ENCODE measurements around the gene GDNF. TPM values are rescaled to one million over a fixed set of nuclear protein-coding genes. Genes with fewer than 3 reads are reported as not detected.

GDNF gene
- total RNA-seq, 3 donors from 2014 or later (not counting 1 experiment from before 2014, with no cell fraction given) = not detected

- no peaks in the 10 kb centered on the region for H3K36me3 ChIP-seq (ENCODE audit: control insufficient read depth, insufficient read depth, low read length)
- Mint-ChIP-seq H3K36me3 (no peaks in the 10 kb centered on the region), H3K4me3 (no peak overlapping the region), H3K27me3 (ENCODE audit: low read depth in 2 of 2) (peaks cover 11 to 22% of the 10 kb centered on the region in 2 donors), H3K27ac (no peak overlapping the region), H3K9me3 (peaks cover 0 to 3% of the 10 kb centered on the region in 2 donors), H3K4me1 (no peaks in the 10 kb centered on the region)
- DNase-seq (no peak), ATAC-seq (no peak)
- H3K4me1 ChIP-seq (ENCODE audit: control insufficient read depth, insufficient read depth, low read length) = no peaks in the 10 kb centered on the region
- H3K27me3 ChIP-seq (ENCODE audit: control insufficient read depth, insufficient read depth, low read length) = peaks cover under 1% of the 10 kb centered on the region
- TF ChIP-seq CTCF (IDR thresholded peaks at IDR 0.05) = no peak
- 94% methylated on average over 3 of the region's 4 CpGs for WGBS (ENCODE audit: insufficient coverage)
- no peaks in the 10 kb centered on the region for H3K9me3 ChIP-seq (ENCODE audit: control insufficient read depth, insufficient read depth, low read length)
- intact Hi-C loops (cut with micrococcal nuclease) = no loop called here
- no peak overlapping the region for H3K27ac ChIP-seq (ENCODE audit: low read length)
- H3K4me3 ChIP-seq (ENCODE audit: low read length) = no peak overlapping the region
These were observed 11.5 kb upstream of the GDNF start for GRCh38 chr5:37851305-37851704.

- no peak for DNase-seq
- ATAC-seq = no peak
- H3K9me3 Mint-ChIP-seq = peaks cover 0 to 3% of the 10 kb centered on the region in 2 donors
These were observed 10.5 kb upstream of the GDNF start for GRCh38 chr5:37850226-37850865.

DNA sequence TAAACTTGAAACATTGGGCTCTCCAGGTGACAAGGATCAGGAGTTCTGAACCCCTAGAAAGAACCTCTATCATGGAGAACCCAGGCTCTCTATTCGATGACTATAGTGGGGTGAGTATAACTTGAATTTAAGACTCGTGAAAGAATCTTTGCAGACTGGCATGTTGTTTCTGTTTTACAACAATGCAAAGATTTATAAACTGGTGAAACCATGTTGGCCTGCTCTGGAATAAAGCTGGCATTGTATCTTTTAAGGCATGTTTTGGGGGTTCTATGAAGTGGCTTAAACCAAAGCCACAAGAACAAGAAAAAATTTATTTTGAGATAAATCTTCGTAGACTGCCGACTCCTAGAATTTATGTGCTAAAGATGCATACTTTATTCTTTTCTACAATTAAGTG lies 9.8 kb upstream of the GDNF start:
- Mint-ChIP-seq H3K4me1 (no peaks in the 10 kb centered on the region), H3K27me3 (ENCODE audit: low read depth in 2 of 2) (peaks cover 17 to 30% of the 10 kb centered on the region in 2 donors), H3K9me3 (peaks cover 0 to 3% of the 10 kb centered on the region in 2 donors), H3K36me3 (no peaks in the 10 kb centered on the region), H3K4me3 (no peak overlapping the region), H3K27ac (no peak overlapping the region)
- DNase-seq = no peak
- H3K27ac ChIP-seq (ENCODE audit: low read length) = no peak overlapping the region
- 82% methylated on average over 2 of the region's 4 CpGs for WGBS (ENCODE audit: insufficient coverage)
- H3K4me3 ChIP-seq (ENCODE audit: low read length) = no peak overlapping the region
- no peak for TF ChIP-seq CTCF (IDR thresholded peaks at IDR 0.05)
- no peak for ATAC-seq
- H3K27me3 ChIP-seq (ENCODE audit: control insufficient read depth, insufficient read depth, low read length) = peaks cover 3% of the 10 kb centered on the region
- no peaks in the 10 kb centered on the region for H3K4me1 ChIP-seq (ENCODE audit: control insufficient read depth, insufficient read depth, low read length)
- intact Hi-C loops (cut with micrococcal nuclease) = no loop called here
- H3K36me3 ChIP-seq (ENCODE audit: control insufficient read depth, insufficient read depth, low read length) = no peaks in the 10 kb centered on the region
- H3K9me3 ChIP-seq (ENCODE audit: control insufficient read depth, insufficient read depth, low read length) = no peaks in the 10 kb centered on the region

More at GRCh38 chr5:37850226-37850865, 10.5 kb upstream of the GDNF start:
- Histone ChIP-seq H3K27me3 (ENCODE audit: control insufficient read depth, insufficient read depth, low read length) (peaks cover 3% of the 10 kb centered on the region), H3K9me3 (ENCODE audit: control insufficient read depth, insufficient read depth, low read length) (no peaks in the 10 kb centered on the region), H3K36me3 (ENCODE audit: control insufficient read depth, insufficient read depth, low read length) (no peaks in the 10 kb centered on the region), H3K4me3 (ENCODE audit: low read length) (no peak overlapping the region), H3K27ac (ENCODE audit: low read length) (no peak overlapping the region), H3K4me1 (ENCODE audit: control insufficient read depth, insufficient read depth, low read length) (no peaks in the 10 kb centered on the region)
- intact Hi-C loops (cut with micrococcal nuclease) = no loop called here
- H3K27ac Mint-ChIP-seq = no peak overlapping the region
- H3K36me3 Mint-ChIP-seq = no peaks in the 10 kb centered on the region
- no peak for TF ChIP-seq CTCF (IDR thresholded peaks at IDR 0.05)
- WGBS (ENCODE audit: insufficient coverage) = 78% methylated on average over 3 of the region's 3 CpGs
- no peak overlapping the region for H3K4me3 Mint-ChIP-seq
- H3K4me1 Mint-ChIP-seq = no peaks in the 10 kb centered on the region
- peaks cover 12 to 23% of the 10 kb centered on the region in 2 donors for H3K27me3 Mint-ChIP-seq (ENCODE audit: low read depth in 2 of 2)

DNA sequence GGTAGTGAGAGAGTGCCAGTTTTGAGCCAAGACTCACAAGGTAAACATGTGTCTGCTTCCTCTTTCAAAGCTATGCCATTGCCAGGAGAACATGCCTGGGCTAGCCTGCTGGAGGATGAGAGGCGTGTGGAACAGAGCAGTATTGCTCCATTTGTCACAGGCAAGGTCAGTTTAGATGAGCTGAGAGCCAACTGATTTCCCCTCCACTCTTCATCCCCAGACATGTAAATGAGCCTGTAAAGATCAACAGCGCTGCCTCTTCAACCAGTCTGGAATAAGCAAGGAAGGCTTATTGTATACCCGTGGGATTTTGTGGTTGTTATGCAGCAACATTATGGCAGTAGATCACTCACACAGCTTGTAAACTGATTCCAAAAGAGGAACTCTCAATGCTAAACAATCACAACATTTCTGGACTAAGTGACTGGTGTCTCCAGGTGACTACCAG lies 8.2 kb upstream of the GDNF start:
- no peak for TF ChIP-seq CTCF (IDR thresholded peaks at IDR 0.05)
- no peaks in the 10 kb centered on the region for H3K4me1 Mint-ChIP-seq
- H3K4me3 ChIP-seq (ENCODE audit: low read length) = no peak overlapping the region
- H3K36me3 ChIP-seq (ENCODE audit: control insufficient read depth, insufficient read depth, low read length) = no peaks in the 10 kb centered on the region
- WGBS (ENCODE audit: insufficient coverage) = 58% methylated on average over 3 of the region's 3 CpGs
- no peaks in the 10 kb centered on the region for H3K9me3 ChIP-seq (ENCODE audit: control insufficient read depth, insufficient read depth, low read length)
- no peak overlapping the region for H3K4me3 Mint-ChIP-seq
- no peaks in the 10 kb centered on the region for H3K9me3 Mint-ChIP-seq
- H3K27me3 ChIP-seq (ENCODE audit: control insufficient read depth, insufficient read depth, low read length) = peaks cover 5% of the 10 kb centered on the region
- no peaks in the 10 kb centered on the region for H3K4me1 ChIP-seq (ENCODE audit: control insufficient read depth, insufficient read depth, low read length)
- intact Hi-C loops (cut with micrococcal nuclease) = no loop called here
- DNase-seq (no peak), ATAC-seq (no peak)
- H3K36me3 Mint-ChIP-seq = no peaks in the 10 kb centered on the region
- H3K27ac Mint-ChIP-seq = no peak overlapping the region
- H3K27me3 Mint-ChIP-seq (ENCODE audit: low read depth in 2 of 2) = peaks cover 17 to 42% of the 10 kb centered on the region in 2 donors
- no peak overlapping the region for H3K27ac ChIP-seq (ENCODE audit: low read length)
